ENCODE results near the gene IFTAP. TPM values are rescaled to one million over a fixed set of nuclear protein-coding genes. Genes with fewer than 3 reads are reported as not detected.

The IFTAP gene
- total and polyA plus RNA-seq, 10 of the 15 experiments (the other 5 are each of a cell fraction or from before 2014, with no cell fraction given) = 0.32 to 1.0 (median 0.63) TPM; not detected in 2

DNA sequence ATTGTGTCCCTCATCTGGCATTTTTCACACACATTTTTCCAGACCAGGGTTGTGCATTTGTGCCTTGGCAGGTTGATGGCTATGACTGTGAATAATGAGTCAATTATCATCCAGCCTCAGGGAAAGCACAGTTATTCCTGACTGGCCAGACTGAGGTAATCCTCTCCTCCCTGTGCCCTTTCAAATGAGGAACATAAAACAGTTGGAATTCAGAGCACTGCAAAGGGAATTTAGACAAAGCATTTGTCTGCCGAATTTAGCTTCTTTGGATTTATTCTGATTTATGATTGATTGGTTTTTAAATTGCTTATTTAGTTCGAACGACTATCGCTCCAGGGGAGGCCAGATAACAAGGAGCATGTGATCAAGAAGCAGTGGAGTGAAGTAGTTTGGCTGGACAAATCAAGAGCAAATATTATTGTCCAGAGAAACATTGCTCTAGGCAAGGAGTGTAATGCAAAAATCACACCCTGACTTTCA is 34.5 kb downstream of the IFTAP start:
- FAIRE-seq (no peak), ATAC-seq (no peak), DNase-seq (ENCODE audit: low read depth, low spot score) (no peak)
- no peaks in the 10 kb centered on the region for H4K20me1 ChIP-seq (ENCODE audit: control insufficient read depth, insufficient read depth)
- no peaks in the 10 kb centered on the region for H3K36me3 ChIP-seq (ENCODE audit: control insufficient read depth in 2 of 2, insufficient read depth in 2 of 2, low read length in 1 of 2)
- WGBS (ENCODE audit: insufficient coverage, insufficient replicate concordance, low lambda C conversion rate, missing lambda C conversion rate) = 68% methylated on average over 4 of the region's 4 CpGs
- H3K4me3 ChIP-seq = no peak overlapping the region
- RAD21 ChIA-PET (ENCODE audit: unreplicated experiment) = no interaction called here
- H2AFZ ChIP-seq (ENCODE audit: control insufficient read depth, low read depth, low read length) = no peak overlapping the region
- no peak overlapping the region for H3K27ac ChIP-seq (ENCODE audit: control insufficient read depth, insufficient read depth)
- no peak overlapping the region for H3K4me2 ChIP-seq (ENCODE audit: control insufficient read depth, insufficient read depth)
- intact Hi-C loops (cut with micrococcal nuclease; ENCODE audit: unreplicated experiment) = no loop called here
- TF ChIP-seq NR2C1 (IDR thresholded peaks at IDR 0.05) (no peak), MYB (IDR thresholded peaks at IDR 0.05; ENCODE audit: borderline replicate concordance, low read depth, low read length) (no peak), ZNF24 (IDR thresholded peaks at IDR 0.05) (no peak), ZBTB40 (IDR thresholded peaks at IDR 0.05; ENCODE audit: borderline replicate concordance) (no peak), MAX (IDR thresholded peaks at IDR 0.05; ENCODE audit: low read depth, low read length) (no peak), SP1 (IDR thresholded peaks at IDR 0.05; ENCODE audit: low read depth, low read length) (no peak), CBX5 (IDR thresholded peaks at IDR 0.05; ENCODE audit: low read depth) (no peak), TCF3 (IDR thresholded peaks at IDR 0.05; ENCODE audit: borderline replicate concordance, insufficient read depth, low read depth, low read length) (no peak)
- TF ChIP-seq, protein P1, sequence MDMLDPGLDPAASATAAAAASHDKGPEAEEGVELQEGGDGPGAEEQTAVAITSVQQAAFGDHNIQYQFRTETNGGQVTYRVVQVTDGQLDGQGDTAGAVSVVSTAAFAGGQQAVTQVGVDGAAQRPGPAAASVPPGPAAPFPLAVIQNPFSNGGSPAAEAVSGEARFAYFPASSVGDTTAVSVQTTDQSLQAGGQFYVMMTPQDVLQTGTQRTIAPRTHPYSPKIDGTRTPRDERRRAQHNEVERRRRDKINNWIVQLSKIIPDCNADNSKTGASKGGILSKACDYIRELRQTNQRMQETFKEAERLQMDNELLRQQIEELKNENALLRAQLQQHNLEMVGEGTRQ (IDR thresholded peaks at IDR 0.05; ENCODE audit: borderline replicate concordance, low read depth, low read length) = no peak
- no peak overlapping the region for H3K9ac ChIP-seq (ENCODE audit: control insufficient read depth, insufficient read depth, low read length)
- no TSS peak for BruUV-seq (replicated peaks)
- H3K4me1 ChIP-seq (ENCODE audit: control insufficient read depth, insufficient read depth, low read length) = no peaks in the 10 kb centered on the region
- SMC1A ChIA-PET (ENCODE audit: uncharacterized antibody, unreplicated experiment) = interaction anchor here (0.8 kb wide), 1 partner anchor 11 kb away, joined by 3 read pairs; no protein-coding TSS in a partner anchor
- POLR2A ChIA-PET = no interaction called here
- no peaks in the 10 kb centered on the region for H3K27me3 ChIP-seq (replicated peaks in 1 of 2; ENCODE audit: control insufficient read depth in 2 of 2, insufficient read depth in 2 of 2, low read length in 1 of 2)
- H3K79me2 ChIP-seq (ENCODE audit: control insufficient read depth, insufficient read depth, low read length) = no peaks in the 10 kb centered on the region
- no peaks in the 10 kb centered on the region for H3K9me3 ChIP-seq (replicated peaks; ENCODE audit: control insufficient read depth, insufficient read depth, low read length)
- in situ Hi-C loops (cut with MboI) = no loop called here
- CTCF ChIA-PET = interaction anchor here (1.3 kb wide), 1 partner anchor 65 kb away, joined by 3 read pairs; no protein-coding TSS in a partner anchor
